HCT116 (cell line): ENCODE data around the gene GET3. TPM values are rescaled to one million over a fixed set of nuclear protein-coding genes. Genes with fewer than 3 reads are reported as not detected.

Experiments
- ATAC-seq: fragments of 200-7000 bp; cut with Tn5 transposase; 2 replicates; pipeline ENCODE4 v1.9.1; 2020; ENCODE audit warnings: mild to moderate bottlenecking, moderate library complexity
- BruUV-seq: library from RNA; stranded (reverse); fragments of 400-500 nt; replicated peaks from 2 replicates; lab custom pipeline; 2021; lab: Mats Ljungman, UMichigan
- CTCF ChIA-PET: fragments of 300-600 bp; sonication (Branson Sonifier 250); formaldehyde crosslinking; loops from one replicate; lab custom pipeline; 2021; ENCODE audit warnings: antibody characterized with exemption; lab: Charles Lee
- POLR2A ChIA-PET: fragments of 300-600, 350-600 bp; sonication (Branson Sonifier 250); formaldehyde crosslinking; loops from one replicate; lab custom pipeline; 2021; ENCODE audit warnings: antibody characterized with exemption; lab: Charles Lee
- RAD21 ChIA-PET, 2 experiments: fragments of 300-600 bp; sonication (Branson Sonifier 250); formaldehyde crosslinking; loops; one replicate each; lab custom pipeline; 2023; ENCODE audit warnings: low total read pairs in 2 of 2; ENCODE audit not compliant: uncharacterized antibody in 2 of 2, unreplicated experiment in 2 of 2, low non-redundant PET in 1 of 2; lab: Charles Lee
- DNase-seq: peaks from one replicate; pipeline ENCODE4 v3.0.0-alpha.2; 2010; ENCODE audit warnings: low read depth, low spot score
- H2AFZ ChIP-seq: fragments of 200-600 bp; shearing (Covaris generic), sonication (generic); 2 replicates; pipeline ENCODE4 v1.6.1; 2017; ENCODE audit warnings: low read depth, mixed run types, mixed read lengths, antibody characterized with exemption, low read length; ENCODE audit not compliant: poor library complexity, severe bottlenecking
- H3K27ac ChIP-seq: 2 replicates; pipeline ENCODE4 v1.5.1; 2012; ENCODE audit warnings: low read depth, low read length
- H3K27me3 ChIP-seq: fragments of 200-600 bp; sonication (generic); 2 replicates; pipeline ENCODE4 v1.6.1; 2016; ENCODE audit warnings: mixed run types, low read length, mixed read lengths; ENCODE audit not compliant: insufficient read depth
- H3K36me3 ChIP-seq, 2 experiments: fragments of 200-500 bp in 1 of 2; fragments of 200-600 bp in 1 of 2; sonication (Bioruptor generic) in 1 of 2; sonication (generic) in 1 of 2; 2 replicates each; pipeline versions ENCODE4 v1.5.1 to v1.6.1; 2014 to 2016; ENCODE audit warnings: low read length in 2 of 2, inconsistent platforms in 1 of 2, mixed read lengths in 1 of 2, mixed run types in 1 of 2; ENCODE audit not compliant: insufficient read depth in 2 of 2, control insufficient read depth in 1 of 2
- H3K4me1 ChIP-seq, 2 experiments: fragments of 200-600 bp in 1 of 2; sonication (generic) in 1 of 2; 2 replicates each; pipeline versions ENCODE4 v1.5.1 to v1.6.1; 2012 to 2017; ENCODE audit warnings: low read length in 2 of 2, inconsistent platforms in 1 of 2, mild to moderate bottlenecking in 1 of 2, mixed read lengths in 1 of 2, mixed run types in 1 of 2, moderate library complexity in 1 of 2; ENCODE audit not compliant: insufficient read depth in 2 of 2, control insufficient read depth in 1 of 2
- H3K4me2 ChIP-seq: fragments of 200-600 bp; sonication (generic); 2 replicates; pipeline ENCODE4 v1.6.1; 2017; ENCODE audit warnings: mixed run types, low read length, mixed read lengths
- H3K4me3 ChIP-seq, 2 experiments: fragments of 200-600 bp in 1 of 2; sonication (generic) in 1 of 2; replicated peaks in 1 of 2; 2 replicates each; pipeline ENCODE4 v1.5.1; 2011 to 2016; ENCODE audit warnings: low read length in 2 of 2, control low read depth in 1 of 2, low read depth in 1 of 2, mild to moderate bottlenecking in 1 of 2, mixed read lengths in 1 of 2, mixed run types in 1 of 2
- H3K79me2 ChIP-seq: fragments of 200-600 bp; sonication (generic); 2 replicates; pipeline ENCODE4 v1.6.1; 2017; ENCODE audit warnings: mild to moderate bottlenecking, mixed run types, low read length, moderate library complexity, mixed read lengths; ENCODE audit not compliant: insufficient read depth
- H3K9ac ChIP-seq: fragments of 200-600 bp; sonication (generic); 2 replicates; pipeline ENCODE4 v1.6.1; 2016; ENCODE audit warnings: low read length, mixed read lengths
- H3K9me2 ChIP-seq: fragments of 200-600 bp; sonication (generic), shearing (Covaris generic); 2 replicates; pipeline ENCODE4 v1.6.1; 2017; ENCODE audit warnings: mixed run types, mild to moderate bottlenecking, moderate library complexity; ENCODE audit not compliant: insufficient read depth
- H3K9me3 ChIP-seq, 2 experiments: fragments of 200-500 bp in 1 of 2; fragments of 200-600 bp in 1 of 2; sonication (Bioruptor generic) in 1 of 2; sonication (generic) in 1 of 2; 2 replicates each; pipeline ENCODE4 v1.6.1; 2014 to 2017; ENCODE audit warnings: low read length in 2 of 2, mixed read lengths in 2 of 2, inconsistent platforms in 1 of 2, low read depth in 1 of 2, mild to moderate bottlenecking in 1 of 2, mixed run types in 1 of 2, moderate library complexity in 1 of 2; ENCODE audit not compliant: control insufficient read depth in 1 of 2, insufficient read depth in 1 of 2
- H4K20me1 ChIP-seq: fragments of 200-600 bp; sonication (generic), shearing (Covaris generic); 2 replicates; pipeline ENCODE4 v1.6.1; 2017; ENCODE audit warnings: mixed run types, mild to moderate bottlenecking, moderate library complexity; ENCODE audit not compliant: insufficient read depth
- CBX3 ChIP-seq: IDR thresholded peaks from 2 replicates; pipeline ENCODE4 v1.6.1; 2012; ENCODE audit warnings: low read depth
- CEBPB ChIP-seq: IDR thresholded peaks from 2 replicates; pipeline ENCODE4 v1.6.1; 2012; ENCODE audit warnings: low read depth
- EGR1 ChIP-seq: IDR thresholded peaks from 2 replicates; pipeline ENCODE4 v1.6.1; 2012; ENCODE audit warnings: low read depth
- ELF1 ChIP-seq: IDR thresholded peaks from 2 replicates; pipeline ENCODE4 v1.6.1; 2012; ENCODE audit warnings: low read depth, borderline replicate concordance
- EZH2 ChIP-seq: fragments of 200-600 bp; sonication (generic); IDR thresholded peaks from 2 replicates; pipeline ENCODE4 v1.6.1; 2017; ENCODE audit warnings: antibody characterized with exemption, mixed run types
- EZH2phosphoT487 ChIP-seq: fragments of 200-600 bp; IDR thresholded peaks from 2 replicates; pipeline ENCODE4 v1.6.1; 2018; ENCODE audit warnings: antibody characterized with exemption, borderline replicate concordance
- POLR2A ChIP-seq: IDR thresholded peaks from 2 replicates; pipeline ENCODE4 v1.7.0; 2011; ENCODE audit warnings: borderline replicate concordance; ENCODE audit not compliant: insufficient read depth, insufficient read length; ENCODE audit errors: extremely low read depth
- POLR2AphosphoS5 ChIP-seq: IDR thresholded peaks from 2 replicates; pipeline ENCODE4 v1.6.1; 2011; ENCODE audit warnings: mild to moderate bottlenecking, low read depth, low read length, moderate library complexity
- SIN3A ChIP-seq: IDR thresholded peaks from 2 replicates; pipeline ENCODE4 v1.6.1; 2012; ENCODE audit warnings: low read depth
- SP1 ChIP-seq: IDR thresholded peaks from 2 replicates; pipeline ENCODE4 v1.6.1; 2012; ENCODE audit warnings: low read depth
- SRF ChIP-seq: IDR thresholded peaks from 2 replicates; pipeline ENCODE4 v1.6.1; 2012; ENCODE audit warnings: low read depth
- YY1 ChIP-seq: IDR thresholded peaks from 2 replicates; pipeline ENCODE4 v1.6.1; 2011; ENCODE audit warnings: low read length, low read depth, moderate library complexity, mild to moderate bottlenecking; ENCODE audit not compliant: insufficient replicate concordance; ENCODE audit errors: extremely low read depth
- ZFX ChIP-seq: fragments of 450-650 bp; IDR thresholded peaks from 2 replicates; pipeline ENCODE4 v1.6.1; 2017
- ZNF274 ChIP-seq: fragments of 200-500 bp; sonication (Bioruptor generic); IDR thresholded peaks from 2 replicates; pipeline ENCODE4 v1.6.1; 2014; ENCODE audit warnings: mild to moderate bottlenecking, low read depth, low read length, inconsistent platforms
- intact Hi-C: fragments of 100-400 bp; cut with micrococcal nuclease; formaldehyde crosslinking; loops from 2 replicates; pipeline ENCODE4 v1.10.0; 2022
- total RNA-seq: library from RNA; stranded (reverse); gene quantifications from one replicate; pipeline ENCODE4 v1.2.1, GENCODE V29; 2021; ENCODE audit not compliant: unreplicated experiment
- TF ChIP-seq, protein P1 (sequence below): IDR thresholded peaks from 2 replicates; pipeline ENCODE4 v1.6.1; 2012; ENCODE audit warnings: low read depth
- TF ChIP-seq, protein P2 (sequence below): IDR thresholded peaks from 2 replicates; pipeline ENCODE4 v1.6.1; 2011; ENCODE audit warnings: mild to moderate bottlenecking, low read length, moderate library complexity; ENCODE audit not compliant: insufficient replicate concordance; ENCODE audit errors: extremely low read depth
- TF ChIP-seq, protein P3 (sequence below), 3 experiments: fragments of 200-600 bp in 1 of 3; sonication (generic) in 1 of 3; IDR thresholded peaks in 2 of 3; conservative IDR thresholded peaks in 1 of 3; 2 replicates each; pipeline ENCODE4 v1.5.1; 2012 to 2017; ENCODE audit warnings: low read depth in 2 of 3, low read length in 2 of 3, antibody characterized with exemption in 1 of 3, borderline replicate concordance in 1 of 3, control low read depth in 1 of 3, mild to moderate bottlenecking in 1 of 3, mixed read lengths in 1 of 3, mixed run types in 1 of 3, moderate library complexity in 1 of 3; ENCODE audit not compliant: insufficient read depth in 1 of 3
- TF ChIP-seq, protein P4 (sequence below): IDR thresholded peaks from 2 replicates; pipeline ENCODE4 v1.6.1; 2012

The GET3 gene
- total RNA-seq, 1 experiment from 2014 or later = 77.6 TPM

DNA sequence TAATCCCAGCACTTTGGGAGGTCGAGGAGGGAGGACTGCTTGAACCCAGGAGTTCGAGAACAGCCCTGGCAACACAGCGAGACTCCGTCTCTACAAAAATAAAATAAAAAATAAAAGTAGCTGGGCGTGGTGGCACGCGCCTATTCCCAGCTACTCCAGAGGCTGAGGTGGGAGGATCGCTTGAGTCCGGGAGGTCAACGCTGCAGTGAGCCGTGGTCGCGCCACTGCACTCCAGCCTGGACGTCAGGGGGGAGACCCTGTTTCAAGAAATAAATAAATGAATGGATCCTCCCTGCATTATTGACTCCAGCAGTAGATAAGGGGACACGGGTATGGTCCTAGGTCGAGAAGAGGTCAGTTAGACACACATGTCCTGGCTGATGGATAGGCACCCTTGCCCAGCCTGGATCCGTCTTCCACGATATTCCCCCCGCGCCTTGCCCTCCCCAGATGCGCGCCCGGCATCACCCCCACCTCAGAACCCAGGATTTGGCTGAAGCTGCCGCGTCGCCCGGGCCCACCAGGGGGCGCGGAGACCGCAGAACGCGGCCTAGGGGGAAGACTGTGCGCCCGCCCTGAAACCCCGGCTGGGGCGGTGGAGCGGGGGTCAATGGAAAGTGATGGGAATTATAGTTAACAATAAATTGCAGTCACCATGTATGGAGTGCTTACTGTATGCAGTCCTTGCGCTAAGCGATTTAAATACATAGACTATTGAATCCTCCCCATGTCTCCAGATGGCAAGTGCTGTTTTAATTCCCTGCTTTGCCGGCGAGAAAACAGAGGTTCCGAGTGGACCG lies 40.1 kb downstream of the GET3 start:
- H3K9ac ChIP-seq = peak overlapping the region; percentile 78
- TF ChIP-seq, protein P1, sequence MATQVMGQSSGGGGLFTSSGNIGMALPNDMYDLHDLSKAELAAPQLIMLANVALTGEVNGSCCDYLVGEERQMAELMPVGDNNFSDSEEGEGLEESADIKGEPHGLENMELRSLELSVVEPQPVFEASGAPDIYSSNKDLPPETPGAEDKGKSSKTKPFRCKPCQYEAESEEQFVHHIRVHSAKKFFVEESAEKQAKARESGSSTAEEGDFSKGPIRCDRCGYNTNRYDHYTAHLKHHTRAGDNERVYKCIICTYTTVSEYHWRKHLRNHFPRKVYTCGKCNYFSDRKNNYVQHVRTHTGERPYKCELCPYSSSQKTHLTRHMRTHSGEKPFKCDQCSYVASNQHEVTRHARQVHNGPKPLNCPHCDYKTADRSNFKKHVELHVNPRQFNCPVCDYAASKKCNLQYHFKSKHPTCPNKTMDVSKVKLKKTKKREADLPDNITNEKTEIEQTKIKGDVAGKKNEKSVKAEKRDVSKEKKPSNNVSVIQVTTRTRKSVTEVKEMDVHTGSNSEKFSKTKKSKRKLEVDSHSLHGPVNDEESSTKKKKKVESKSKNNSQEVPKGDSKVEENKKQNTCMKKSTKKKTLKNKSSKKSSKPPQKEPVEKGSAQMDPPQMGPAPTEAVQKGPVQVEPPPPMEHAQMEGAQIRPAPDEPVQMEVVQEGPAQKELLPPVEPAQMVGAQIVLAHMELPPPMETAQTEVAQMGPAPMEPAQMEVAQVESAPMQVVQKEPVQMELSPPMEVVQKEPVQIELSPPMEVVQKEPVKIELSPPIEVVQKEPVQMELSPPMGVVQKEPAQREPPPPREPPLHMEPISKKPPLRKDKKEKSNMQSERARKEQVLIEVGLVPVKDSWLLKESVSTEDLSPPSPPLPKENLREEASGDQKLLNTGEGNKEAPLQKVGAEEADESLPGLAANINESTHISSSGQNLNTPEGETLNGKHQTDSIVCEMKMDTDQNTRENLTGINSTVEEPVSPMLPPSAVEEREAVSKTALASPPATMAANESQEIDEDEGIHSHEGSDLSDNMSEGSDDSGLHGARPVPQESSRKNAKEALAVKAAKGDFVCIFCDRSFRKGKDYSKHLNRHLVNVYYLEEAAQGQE = no peak
- no peak for TF ChIP-seq EZH2phosphoT487
- TF ChIP-seq ELF1 = no peak
- TF ChIP-seq SIN3A = no peak
- TF ChIP-seq, protein P2, sequence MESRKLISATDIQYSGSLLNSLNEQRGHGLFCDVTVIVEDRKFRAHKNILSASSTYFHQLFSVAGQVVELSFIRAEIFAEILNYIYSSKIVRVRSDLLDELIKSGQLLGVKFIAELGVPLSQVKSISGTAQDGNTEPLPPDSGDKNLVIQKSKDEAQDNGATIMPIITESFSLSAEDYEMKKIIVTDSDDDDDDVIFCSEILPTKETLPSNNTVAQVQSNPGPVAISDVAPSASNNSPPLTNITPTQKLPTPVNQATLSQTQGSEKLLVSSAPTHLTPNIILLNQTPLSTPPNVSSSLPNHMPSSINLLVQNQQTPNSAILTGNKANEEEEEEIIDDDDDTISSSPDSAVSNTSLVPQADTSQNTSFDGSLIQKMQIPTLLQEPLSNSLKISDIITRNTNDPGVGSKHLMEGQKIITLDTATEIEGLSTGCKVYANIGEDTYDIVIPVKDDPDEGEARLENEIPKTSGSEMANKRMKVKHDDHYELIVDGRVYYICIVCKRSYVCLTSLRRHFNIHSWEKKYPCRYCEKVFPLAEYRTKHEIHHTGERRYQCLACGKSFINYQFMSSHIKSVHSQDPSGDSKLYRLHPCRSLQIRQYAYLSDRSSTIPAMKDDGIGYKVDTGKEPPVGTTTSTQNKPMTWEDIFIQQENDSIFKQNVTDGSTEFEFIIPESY = no peak
- TF ChIP-seq, protein P3, sequence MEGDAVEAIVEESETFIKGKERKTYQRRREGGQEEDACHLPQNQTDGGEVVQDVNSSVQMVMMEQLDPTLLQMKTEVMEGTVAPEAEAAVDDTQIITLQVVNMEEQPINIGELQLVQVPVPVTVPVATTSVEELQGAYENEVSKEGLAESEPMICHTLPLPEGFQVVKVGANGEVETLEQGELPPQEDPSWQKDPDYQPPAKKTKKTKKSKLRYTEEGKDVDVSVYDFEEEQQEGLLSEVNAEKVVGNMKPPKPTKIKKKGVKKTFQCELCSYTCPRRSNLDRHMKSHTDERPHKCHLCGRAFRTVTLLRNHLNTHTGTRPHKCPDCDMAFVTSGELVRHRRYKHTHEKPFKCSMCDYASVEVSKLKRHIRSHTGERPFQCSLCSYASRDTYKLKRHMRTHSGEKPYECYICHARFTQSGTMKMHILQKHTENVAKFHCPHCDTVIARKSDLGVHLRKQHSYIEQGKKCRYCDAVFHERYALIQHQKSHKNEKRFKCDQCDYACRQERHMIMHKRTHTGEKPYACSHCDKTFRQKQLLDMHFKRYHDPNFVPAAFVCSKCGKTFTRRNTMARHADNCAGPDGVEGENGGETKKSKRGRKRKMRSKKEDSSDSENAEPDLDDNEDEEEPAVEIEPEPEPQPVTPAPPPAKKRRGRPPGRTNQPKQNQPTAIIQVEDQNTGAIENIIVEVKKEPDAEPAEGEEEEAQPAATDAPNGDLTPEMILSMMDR (IDR thresholded peaks at IDR 0.05 in 2 of 3, conservative IDR thresholded peaks at IDR 0.05 in 1 of 3; ENCODE audit: borderline replicate concordance in 1 of 3, insufficient read depth in 1 of 3, low read depth in 2 of 3, low read length in 2 of 3) = peak; percentile 87 to 95 (median 94); a peak in 5 of 6 replicates
- 0 out of 2 replicates have a peak, but pooled peaks have one; percentile 7 for TF ChIP-seq POLR2AphosphoS5
- TF ChIP-seq SRF = no peak
- TF ChIP-seq, protein P4, sequence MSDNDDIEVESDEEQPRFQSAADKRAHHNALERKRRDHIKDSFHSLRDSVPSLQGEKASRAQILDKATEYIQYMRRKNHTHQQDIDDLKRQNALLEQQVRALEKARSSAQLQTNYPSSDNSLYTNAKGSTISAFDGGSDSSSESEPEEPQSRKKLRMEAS = peak; percentile 51; the same call in 1 of the 2 replicates
- no peak for TF ChIP-seq CBX3
- no peak for TF ChIP-seq EZH2
- TF ChIP-seq SP1 = no peak
- no peak for TF ChIP-seq POLR2A
- TF ChIP-seq ZFX = peak; percentile 22; the same call in 1 of the 2 replicates
- TF ChIP-seq EGR1 = no peak
- TF ChIP-seq ZNF274 = no peak
- TF ChIP-seq YY1 = peak; percentile 35
- no peak for TF ChIP-seq CEBPB

More for the DNA sequence above, 40.1 kb downstream of the GET3 start:
- ATAC-seq (peak; percentile 41), DNase-seq (no peak)
- peak overlapping the region; percentile 96 for H3K27ac ChIP-seq
- POLR2A ChIA-PET = interaction anchor here (0.6 to 8.8 kb wide), 4 partner anchors 16 to 61 kb away, joined by 3 to 172 read pairs (median 4); partner anchors contain the start of genes JUNB and RNASEH2A
- CTCF ChIA-PET = interaction anchor here (0.6 to 7.0 kb wide), 11 partner anchors 11 to 70 kb away, joined by 3 to 88 read pairs (median 8); partner anchors contain the start of genes GET3, JUNB and RTBDN
- H4K20me1 ChIP-seq = no peaks in the 10 kb centered on the region
- RAD21 ChIA-PET = interaction anchor here (1.0 to 2.7 kb wide), 5 partner anchors 11 to 19 kb away, joined by 3 to 15 read pairs (median 8); partner anchors contain the start of gene JUNB (in 2 of the 2)
- no peaks in the 10 kb centered on the region for H3K36me3 ChIP-seq
- H3K9me3 ChIP-seq = no peaks in the 10 kb centered on the region
- no peak overlapping the region for H2AFZ ChIP-seq
- H3K4me1 ChIP-seq = peaks cover 49 to 77% of the 10 kb centered on the region in 2 experiments
- H3K27me3 ChIP-seq = no peaks in the 10 kb centered on the region
- peaks cover 6% of the 10 kb centered on the region; the same call in 1 of the 2 replicates for H3K79me2 ChIP-seq
- H3K9me2 ChIP-seq = no peaks in the 10 kb centered on the region
- H3K4me3 ChIP-seq = peak overlapping the region; percentile 66 to 68
- intact Hi-C loops = loop anchor here (1.0 to 5.0 kb wide), 3 partner anchors 15 to 70 kb away; no protein-coding TSS in a partner anchor
- H3K4me2 ChIP-seq = peak overlapping the region; percentile 85
- no TSS peak for BruUV-seq
